AG10803 (cell line): ENCODE measurements around the gene ASB16.

Source experiments
- DNase-seq: peaks from one replicate; pipeline ENCODE4 v3.0.0; 2010; ENCODE audit warnings: low read depth
- H3K4me3 ChIP-seq: 2 replicates; pipeline ENCODE4 v1.5.1; 2011; ENCODE audit warnings: mild to moderate bottlenecking, low read length, control low read depth
- TF ChIP-seq, protein P1 (sequence below): conservative IDR thresholded peaks from 2 replicates; pipeline ENCODE4 v1.5.1; 2011; ENCODE audit warnings: mild to moderate bottlenecking, low read length, control low read depth, inconsistent platforms

The ASB16 gene

GRCh38 chr17:44176671-44177501, 6.4 kb downstream of the ASB16 start:
- DNase-seq: no peak
- TF ChIP-seq, protein P1, sequence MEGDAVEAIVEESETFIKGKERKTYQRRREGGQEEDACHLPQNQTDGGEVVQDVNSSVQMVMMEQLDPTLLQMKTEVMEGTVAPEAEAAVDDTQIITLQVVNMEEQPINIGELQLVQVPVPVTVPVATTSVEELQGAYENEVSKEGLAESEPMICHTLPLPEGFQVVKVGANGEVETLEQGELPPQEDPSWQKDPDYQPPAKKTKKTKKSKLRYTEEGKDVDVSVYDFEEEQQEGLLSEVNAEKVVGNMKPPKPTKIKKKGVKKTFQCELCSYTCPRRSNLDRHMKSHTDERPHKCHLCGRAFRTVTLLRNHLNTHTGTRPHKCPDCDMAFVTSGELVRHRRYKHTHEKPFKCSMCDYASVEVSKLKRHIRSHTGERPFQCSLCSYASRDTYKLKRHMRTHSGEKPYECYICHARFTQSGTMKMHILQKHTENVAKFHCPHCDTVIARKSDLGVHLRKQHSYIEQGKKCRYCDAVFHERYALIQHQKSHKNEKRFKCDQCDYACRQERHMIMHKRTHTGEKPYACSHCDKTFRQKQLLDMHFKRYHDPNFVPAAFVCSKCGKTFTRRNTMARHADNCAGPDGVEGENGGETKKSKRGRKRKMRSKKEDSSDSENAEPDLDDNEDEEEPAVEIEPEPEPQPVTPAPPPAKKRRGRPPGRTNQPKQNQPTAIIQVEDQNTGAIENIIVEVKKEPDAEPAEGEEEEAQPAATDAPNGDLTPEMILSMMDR: no peak

DNA sequence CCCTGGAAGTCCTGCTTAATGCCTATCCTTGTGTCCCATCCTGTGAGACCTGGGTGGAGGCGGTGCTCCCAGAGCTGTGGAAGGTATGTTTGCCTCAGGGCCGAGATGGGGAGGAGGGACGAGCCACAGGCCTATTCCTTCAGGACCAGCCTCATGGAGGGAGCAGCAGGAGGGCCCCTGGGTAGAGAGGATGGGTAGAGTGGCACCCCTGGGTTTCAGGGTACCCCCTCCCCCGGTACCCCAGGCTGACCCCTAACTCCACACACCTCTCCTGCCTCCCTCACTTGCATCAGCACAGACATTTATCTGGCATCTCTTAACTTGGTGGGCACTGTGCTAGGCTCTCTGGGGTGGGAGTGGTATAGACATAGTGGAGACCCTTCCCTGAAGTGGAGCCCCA, 7.1 kb downstream of the ASB16 start:
- TF ChIP-seq, protein P1: no peak
- H3K4me3 ChIP-seq: no peak overlapping the region
- no peak for DNase-seq

More at GRCh38 chr17:44176671-44177501, 6.4 kb downstream of the ASB16 start:
- no peak overlapping the region for H3K4me3 ChIP-seq

- no peak for DNase-seq
- TF ChIP-seq, protein P1: no peak
- H3K4me3 ChIP-seq: no peak overlapping the region
Measured at GRCh38 chr17:44178133-44178532, 7.6 kb downstream of the ASB16 start.

DNA sequence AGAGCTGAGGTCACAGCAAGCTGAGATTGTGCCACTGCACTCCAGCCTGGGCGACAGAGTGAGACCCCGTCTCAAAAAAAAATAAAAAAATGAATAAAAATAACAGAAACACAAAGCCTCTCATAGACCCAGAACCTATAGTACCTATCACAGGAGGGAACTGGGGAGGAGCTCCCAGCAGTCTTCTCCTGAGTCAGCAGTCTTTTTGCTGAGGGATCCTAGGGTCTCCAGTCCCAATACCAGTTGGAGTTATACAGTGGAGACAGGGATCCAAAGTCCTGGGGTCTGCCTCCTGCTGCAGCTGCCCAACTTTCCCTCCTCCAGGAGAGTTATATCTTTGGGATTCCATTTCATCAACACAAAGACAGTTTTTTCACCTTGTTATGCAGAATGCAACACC, 12.5 kb downstream of the ASB16 start:
- TF ChIP-seq, protein P1: no peak
- no peak for DNase-seq
- H3K4me3 ChIP-seq: no peak overlapping the region

- TF ChIP-seq, protein P1: no peak
- H3K4me3 ChIP-seq: no peak overlapping the region
- no peak for DNase-seq
Measured at GRCh38 chr17:44184212-44184810, 13.8 kb downstream of the ASB16 start.

DNA sequence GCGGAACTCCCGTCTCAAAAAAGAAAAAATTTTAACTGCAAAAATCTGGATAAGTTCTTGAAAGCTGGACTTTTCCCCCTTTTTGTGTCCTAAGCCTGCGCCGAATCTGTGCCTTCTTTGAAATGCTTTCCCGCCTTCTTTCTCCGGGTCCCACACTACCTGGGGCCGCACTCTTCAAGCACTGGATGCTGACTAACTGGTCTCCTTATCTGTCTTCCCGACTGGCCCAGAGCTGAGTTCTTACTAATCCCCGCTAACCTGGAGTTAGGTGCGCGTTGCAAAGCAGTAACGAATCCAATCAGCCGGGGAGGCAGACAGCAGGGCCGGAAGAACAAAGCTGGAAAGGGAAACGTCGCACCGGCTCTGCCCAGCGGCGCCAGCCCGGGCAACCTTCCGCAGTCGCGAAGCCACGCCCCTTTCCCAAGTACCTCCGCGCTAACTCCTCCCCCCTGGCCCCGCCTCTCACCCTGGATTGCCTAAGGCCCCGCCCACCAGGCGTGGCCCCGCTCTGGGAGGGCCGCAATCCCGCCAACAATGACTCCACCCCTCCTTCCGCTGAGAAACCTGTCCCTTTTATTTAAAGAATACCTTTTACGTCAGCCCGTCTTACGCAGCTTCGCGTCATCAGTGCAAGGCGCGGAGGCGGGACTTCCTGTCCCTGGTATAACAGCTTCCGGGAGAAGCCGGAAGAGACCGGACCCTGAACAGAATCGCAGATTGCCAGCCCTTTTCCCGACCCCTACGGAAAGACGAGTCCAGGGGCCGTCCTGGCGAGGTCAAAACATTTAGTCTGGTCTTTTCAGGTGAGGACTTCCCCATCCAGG, 16.0 kb downstream of the ASB16 start, which contains the start of gene TMUB2:
Gene TMUB2, plus strand, starts transcription at position 666 of the 824 bp plus-strand sequence. CDS start 737 bp downstream, outside the sequence.
- peak; percentile 99 for DNase-seq
- TF ChIP-seq, protein P1: no peak
- peak within 1 kb of the TSS; percentile 99 for H3K4me3 ChIP-seq
